22Rv1 (cell line): Measurements from ENCODE around the gene KLHL29.

Experiments
- H3K27ac ChIP-seq: fragments of 450-650 bp; 2 replicates; pipeline ENCODE4 v1.5.1; 2017
- CTCF ChIP-seq: fragments of 450-650 bp; IDR thresholded peaks from 2 replicates; pipeline ENCODE4 v1.5.1; 2017; ENCODE audit warnings: mild to moderate bottlenecking
- ZFX ChIP-seq: fragments of 450-650 bp; IDR thresholded peaks from 2 replicates; pipeline ENCODE4 v1.6.1; 2017; ENCODE audit warnings: antibody characterized with exemption, borderline replicate concordance

KLHL29 gene

GRCh38 chr2:23380562-23381065 lies 4.4 kb upstream of the KLHL29 start:
- TF ChIP-seq CTCF (no peak), ZFX (no peak)
- H3K27ac ChIP-seq = no peak overlapping the region

- H3K27ac ChIP-seq = no peak overlapping the region
- TF ChIP-seq ZFX (no peak), CTCF (no peak)
These were observed 3.9 kb upstream of the KLHL29 start for GRCh38 chr2:23381084-23381483.

DNA sequence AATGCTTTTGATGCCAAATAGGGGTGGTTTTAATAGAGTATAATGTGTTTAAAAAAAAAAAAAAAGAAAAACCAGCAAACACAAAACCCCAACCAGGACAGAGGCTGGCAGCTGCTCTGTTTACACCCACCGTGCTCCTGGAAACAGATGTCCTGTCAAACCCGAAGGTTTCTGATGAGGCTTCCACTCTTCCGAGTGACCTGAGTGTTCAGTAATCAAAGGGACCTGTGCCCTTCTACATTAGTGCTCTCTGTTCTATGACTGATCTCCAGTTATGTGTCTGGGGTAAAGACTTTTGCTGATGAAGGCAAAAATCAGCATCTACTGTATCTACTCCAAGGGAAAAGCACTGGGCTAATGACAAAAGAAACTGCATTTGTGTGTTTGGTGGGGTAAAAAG lies 3.5 kb upstream of the KLHL29 start:
- no peak for TF ChIP-seq ZFX
- no peak for TF ChIP-seq CTCF
- H3K27ac ChIP-seq = no peak overlapping the region

DNA sequence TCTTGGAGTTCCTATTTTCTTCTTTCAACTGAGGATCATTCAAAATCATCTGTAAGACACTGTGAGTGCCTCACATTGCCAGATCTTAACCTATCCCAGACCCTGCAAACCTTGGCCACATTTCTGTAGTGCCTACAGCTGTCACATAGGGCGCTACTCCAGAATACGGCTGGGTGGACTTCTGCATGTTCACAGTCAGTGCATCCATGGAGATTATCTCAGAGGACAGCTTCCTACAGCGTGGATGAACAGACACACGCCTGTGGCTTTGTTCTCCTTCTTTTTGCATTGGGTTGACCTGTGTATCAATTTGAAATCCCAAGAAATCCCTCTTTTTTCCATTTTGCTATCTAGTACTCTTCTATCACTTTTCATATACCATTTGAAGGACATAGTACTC lies 1.9 kb upstream of the KLHL29 start:
- no peak overlapping the region for H3K27ac ChIP-seq
- no peak for TF ChIP-seq ZFX
- TF ChIP-seq CTCF = no peak

DNA sequence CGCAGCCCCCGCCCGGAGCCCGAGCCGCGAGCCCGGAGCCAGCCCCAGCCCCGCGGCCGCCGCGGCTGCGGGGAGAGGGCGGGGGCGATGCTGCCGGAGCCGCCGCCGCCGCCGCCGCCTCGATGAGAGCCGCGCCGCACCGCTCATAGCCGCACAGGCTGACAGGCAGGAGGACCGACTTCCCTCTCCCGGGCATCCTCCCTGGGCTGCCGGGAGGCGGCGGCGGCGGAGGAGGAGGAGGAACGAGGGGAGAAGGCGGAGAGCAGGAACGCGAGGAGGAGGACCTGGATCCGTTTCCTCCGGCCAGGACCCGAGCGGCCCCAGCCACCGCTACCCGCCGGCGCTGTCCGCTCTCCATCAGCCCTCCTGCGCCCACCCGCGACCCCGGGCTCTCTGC lies 370 bp downstream of the KLHL29 start:
- peak overlapping the region; percentile 38; the same call in 1 of the 2 replicates for H3K27ac ChIP-seq
- TF ChIP-seq ZFX = no peak
- TF ChIP-seq CTCF = no peak

- TF ChIP-seq CTCF (no peak), ZFX (no peak)
- peak overlapping the region; percentile 38; the same call in 1 of the 2 replicates for H3K27ac ChIP-seq
These were observed 864 bp downstream of the KLHL29 start for GRCh38 chr2:23385748-23386338.

GRCh38 chr2:23386339-23387220 lies 1.6 kb downstream of the KLHL29 start:
- no peak for TF ChIP-seq CTCF
- TF ChIP-seq ZFX = no peak
- no peak overlapping the region for H3K27ac ChIP-seq
